ENCODE measurements around the gene SGTB.

The SGTB gene, protein sequence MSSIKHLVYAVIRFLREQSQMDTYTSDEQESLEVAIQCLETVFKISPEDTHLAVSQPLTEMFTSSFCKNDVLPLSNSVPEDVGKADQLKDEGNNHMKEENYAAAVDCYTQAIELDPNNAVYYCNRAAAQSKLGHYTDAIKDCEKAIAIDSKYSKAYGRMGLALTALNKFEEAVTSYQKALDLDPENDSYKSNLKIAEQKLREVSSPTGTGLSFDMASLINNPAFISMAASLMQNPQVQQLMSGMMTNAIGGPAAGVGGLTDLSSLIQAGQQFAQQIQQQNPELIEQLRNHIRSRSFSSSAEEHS

DNA sequence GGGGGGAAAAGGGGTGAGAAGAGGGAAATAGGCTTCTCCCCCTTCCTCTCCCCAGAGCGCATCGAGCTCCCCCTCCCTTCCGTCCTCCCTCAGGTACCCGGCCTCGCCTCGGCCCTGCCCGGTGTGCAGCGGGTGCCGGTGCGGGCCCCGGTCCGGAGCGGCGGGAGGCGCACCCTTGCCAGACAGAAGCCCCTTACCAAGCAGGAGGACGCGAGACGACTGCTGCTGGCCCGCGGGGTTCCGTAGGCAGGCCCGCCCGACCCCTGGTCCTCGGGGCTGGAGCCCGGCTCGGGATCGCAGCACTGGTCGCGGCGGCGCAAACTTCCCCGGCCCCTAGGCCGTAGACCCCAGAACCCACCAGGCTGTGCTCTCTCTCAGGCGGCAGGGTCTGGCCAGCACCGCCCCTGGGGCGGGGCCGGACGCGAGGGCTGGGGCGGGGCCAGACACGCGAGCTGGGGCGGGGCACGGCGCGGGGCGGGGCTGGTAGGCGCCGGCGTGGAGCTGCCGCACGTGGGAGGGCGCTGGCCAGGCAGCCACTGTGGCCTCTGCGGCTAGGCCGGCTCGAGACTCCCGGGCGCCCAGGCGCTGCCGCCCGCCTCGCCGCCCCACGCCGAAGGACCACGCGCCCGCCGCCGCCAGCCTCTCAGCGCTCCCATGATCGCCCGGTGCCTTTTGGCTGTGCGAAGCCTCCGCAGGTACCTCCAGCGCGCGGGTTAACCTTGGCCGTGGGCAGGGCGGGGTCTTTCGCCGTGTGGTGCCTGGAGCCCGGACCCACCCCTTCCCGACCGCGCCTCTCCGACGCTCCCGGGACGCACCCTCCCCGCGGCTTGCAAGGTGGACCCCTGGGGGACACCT is at the start of gene SGTB, which contains the start of gene NLN:
Gene SGTB, minus strand, starts transcription at position 390 of the 855 bp plus-strand sequence. CDS start 1,302 bp downstream, outside the sequence.
Gene NLN, plus strand, starts transcription at position 486 of the 855 bp plus-strand sequence. Its CDS starts 169 bp downstream, at position 655.
- peak; percentile 60 for DNase-seq

DNA sequence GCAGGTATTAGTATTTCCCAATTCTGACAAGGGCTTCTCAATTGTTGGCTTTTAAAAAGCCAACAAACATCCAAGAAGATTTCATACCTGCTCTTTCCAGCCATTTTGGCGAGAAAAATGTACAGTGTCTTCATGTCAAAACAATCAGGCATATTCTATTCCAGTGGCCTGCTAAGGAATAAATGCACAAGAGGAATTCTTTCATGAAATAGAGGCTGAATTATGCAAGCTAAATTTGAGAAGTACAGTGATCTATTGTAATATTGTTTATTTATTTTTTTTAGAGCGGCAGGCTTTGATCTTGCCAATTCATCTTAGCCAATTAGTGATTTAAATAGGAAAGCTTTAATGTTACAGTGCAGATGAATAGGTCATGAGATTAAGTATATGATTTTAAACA is 49.4 kb upstream of the SGTB start:
- no peak for DNase-seq

DNA sequence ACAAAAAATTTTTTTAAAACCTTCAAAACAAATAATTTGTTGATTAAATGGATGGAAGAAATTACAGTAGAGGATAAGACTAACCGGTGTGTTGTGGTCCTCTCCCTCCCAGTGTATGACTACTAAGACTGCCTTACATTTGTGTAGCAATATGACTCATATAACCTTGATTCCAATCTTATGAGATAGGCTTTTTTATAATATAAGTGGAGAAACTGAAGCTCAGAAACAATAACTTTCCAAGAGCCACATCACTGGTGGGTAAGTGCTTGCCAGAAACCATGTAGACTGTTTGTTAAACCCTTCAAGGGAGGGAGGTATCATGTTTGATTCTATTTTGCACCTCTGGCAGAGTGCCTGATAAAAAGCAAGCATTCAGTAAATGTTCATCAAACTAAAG is 47.6 kb upstream of the SGTB start:
- DNase-seq = no peak

DNA sequence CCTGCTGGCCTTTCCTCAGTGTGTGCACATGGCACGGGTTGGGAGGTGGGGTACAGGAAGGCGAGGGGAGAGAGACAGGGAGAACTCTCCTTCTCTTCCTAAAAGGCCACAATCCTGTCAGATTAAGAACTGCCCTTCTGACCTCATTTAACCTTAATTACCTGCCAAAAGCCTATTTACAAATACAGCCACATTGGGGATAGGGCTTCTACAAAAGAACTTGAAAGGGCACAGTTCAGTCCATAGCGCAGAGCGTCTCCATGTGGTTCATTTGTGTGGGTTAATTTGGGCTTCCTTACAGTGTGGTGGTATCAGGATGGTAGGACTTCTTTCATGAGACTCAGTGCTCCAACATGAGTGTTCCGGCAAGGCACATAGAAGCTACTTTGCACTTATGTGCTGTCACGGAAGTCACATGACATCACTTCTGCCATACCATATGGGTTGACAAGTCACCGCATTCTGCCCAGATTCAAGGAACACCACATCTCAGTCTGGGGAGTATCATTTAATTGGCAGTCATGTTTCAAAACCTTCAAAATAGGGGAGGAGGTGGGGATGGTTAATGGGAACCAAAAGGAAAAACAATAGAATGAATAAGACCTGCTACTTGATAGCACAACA is 46.9 kb upstream of the SGTB start:
- no peak for DNase-seq

DNA sequence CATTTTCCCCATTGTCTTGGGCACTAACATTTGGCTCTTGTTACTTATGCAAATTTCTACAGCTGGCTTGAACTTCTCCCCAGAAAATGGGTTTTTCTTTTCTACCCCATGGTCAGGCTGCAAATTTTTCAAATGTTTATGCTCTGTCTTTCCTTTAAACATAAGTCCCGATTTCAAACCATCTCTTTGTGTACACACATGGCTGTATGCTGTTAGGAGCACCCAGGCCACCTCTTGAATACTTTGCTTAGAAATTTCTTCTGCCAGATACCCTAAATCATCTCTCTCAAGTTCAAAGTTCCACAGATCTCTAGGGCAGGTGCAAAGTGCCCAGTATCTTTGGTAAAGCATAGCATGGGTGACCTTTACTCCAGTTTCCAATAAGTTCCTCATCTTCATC is 45.7 kb upstream of the SGTB start:
- DNase-seq = no peak

DNA sequence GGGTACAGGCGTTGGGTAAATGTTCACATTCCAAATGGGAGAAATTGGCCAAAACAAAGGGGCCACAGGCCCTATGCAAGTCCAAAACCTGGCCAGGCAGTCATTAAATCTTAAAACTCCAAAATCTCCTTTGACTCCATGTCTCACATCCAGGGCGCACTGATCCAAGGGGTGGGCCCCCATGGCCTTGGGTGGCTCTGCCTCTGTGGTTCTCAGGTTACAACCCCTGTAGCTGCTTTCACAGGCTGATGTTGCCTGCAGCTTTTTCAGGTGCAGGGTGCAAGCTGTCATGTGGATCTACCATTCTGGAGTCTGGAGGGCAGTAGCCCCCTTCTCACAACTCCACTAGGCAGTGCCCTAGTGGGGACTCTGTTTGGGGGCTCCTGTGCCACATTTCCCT is 44.9 kb upstream of the SGTB start:
- DNase-seq = no peak

DNA sequence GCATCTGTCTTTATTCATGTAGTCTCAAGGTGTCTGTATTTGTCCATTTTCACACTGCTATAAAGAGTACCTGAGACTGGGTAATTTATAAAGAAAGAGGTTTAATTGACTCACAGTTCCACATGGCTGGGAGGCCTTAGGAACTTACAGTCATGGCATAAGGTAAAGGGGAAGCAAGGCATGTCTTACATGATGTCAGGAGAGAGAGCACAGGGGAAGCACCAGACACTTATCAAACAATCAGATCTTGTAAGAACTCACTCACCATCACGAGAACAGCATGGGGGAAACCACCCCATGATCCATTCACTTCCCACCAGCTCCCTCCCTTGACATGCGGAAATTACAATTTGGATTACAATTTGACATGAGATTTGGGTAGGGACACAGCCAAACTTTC is 44.3 kb upstream of the SGTB start:
- no peak for DNase-seq

DNA sequence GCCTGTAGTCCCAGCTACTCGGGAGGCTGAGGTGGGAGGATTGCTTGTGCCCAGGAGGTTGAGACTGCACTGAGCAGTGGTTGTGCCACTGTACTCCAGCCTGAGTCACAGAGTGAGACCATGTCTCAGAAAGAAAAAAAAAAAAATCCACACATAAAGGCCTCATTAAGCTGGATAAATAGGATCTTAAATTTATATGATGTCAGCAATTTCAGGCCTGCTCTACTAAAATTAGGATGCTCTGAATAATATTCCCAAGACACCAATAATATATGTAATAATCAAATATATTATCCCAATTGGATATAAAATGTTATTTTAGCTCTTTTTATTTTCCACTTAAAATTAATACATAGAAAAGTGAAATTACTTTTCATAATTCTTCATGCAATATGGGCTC is 43.7 kb upstream of the SGTB start:
- DNase-seq = no peak

DNA sequence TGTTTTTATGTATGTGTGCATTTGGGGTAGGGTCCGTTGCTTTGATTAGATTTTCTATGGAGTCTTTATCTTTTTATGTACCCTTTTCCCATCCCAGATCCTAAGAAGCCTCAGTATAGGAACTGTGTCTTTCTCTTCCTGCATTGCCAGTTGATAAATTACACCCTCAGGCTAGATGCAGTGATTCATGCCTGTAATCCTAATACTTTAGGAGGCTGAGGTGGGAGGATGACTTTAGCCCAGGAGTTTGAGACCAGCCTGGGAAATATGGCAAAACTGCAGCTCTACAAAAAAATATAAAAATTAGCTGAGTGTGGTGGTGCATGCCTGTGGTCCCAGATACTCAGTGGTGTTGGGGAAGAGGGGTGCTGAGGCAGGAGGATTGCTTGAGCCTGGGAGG is 40.3 kb upstream of the SGTB start:
- no peak for DNase-seq

DNA sequence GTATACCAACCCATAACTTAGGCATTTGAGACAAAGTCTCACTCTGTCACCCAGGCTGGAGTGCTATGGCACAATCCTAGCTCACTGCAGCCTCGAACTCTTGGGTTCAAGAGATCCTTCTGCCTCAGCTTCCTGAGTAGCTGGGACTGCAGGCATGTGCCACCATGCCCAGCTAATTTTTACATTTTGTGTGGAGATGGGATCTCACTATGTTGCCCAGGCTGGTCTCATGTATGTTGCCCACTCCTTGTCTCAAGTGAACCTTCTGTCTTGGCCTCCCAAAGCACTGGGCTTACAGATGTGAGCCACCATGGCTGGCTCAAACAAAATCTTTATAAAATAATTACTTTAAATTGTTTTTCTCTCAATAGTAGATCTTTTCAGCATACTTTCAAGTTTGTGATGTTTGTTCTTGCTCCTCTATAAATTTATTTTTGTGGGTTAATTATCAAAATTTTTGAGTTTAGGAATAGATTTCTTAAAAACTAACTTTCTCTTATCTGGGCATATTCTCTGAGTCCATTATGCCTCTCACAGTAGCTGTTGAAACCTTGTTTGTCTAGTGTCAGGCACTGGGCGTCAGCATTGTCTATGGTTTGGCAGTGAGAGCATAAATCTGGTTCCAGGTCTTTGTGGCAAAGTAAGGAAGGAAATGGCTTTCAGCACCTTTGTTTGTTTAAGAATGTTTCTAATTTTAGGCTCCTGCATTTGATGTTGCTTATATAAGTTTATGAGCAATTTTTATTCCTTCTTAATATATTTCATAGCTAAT is 38.8 kb upstream of the SGTB start:
- no peak for DNase-seq

DNA sequence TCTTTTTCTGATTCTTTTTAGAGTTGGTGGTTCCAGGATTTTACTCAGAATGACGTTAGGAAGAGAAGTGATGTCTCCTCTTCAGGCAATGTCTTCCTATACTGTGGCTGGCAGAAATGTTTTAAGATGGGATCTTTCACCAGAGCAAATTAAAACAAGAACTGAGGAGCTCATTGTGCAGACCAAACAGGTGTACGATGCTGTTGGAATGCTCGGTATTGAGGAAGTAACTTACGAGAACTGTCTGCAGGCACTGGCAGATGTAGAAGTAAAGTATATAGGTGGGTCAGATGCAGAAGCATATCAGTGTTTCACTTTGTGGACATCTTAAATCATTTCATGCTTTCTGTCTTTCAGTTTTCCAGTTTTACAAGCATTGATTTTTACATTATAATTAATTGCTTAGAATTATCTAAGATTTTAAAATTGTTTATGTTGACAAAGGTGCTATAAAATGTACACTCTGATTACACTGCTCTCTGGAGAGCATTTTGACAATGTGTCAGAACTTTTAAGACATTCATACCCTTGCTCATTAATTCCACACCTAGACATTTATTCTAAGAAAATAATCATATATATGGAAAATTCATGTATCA is 36.7 kb upstream of the SGTB start:
- DNase-seq = no peak

DNA sequence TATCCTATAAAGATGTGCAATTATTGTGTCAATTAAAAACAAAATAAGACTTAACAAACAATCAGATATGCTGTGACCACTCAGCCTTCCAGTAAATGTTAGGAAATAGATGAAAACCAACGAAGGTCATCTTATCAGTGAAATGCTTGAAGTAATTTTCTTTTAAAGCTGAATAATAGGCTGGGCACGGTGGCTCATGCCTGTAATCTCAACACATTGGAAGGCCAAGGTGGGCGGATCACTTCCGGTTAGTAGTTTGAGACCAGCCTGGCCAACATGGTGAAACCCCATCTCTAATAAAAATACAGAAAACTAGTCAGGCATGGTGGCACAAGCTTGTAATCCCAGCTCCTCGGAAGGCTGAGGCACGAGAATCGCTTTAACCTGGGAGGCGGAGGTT is 31.3 kb upstream of the SGTB start:
- no peak for DNase-seq

DNA sequence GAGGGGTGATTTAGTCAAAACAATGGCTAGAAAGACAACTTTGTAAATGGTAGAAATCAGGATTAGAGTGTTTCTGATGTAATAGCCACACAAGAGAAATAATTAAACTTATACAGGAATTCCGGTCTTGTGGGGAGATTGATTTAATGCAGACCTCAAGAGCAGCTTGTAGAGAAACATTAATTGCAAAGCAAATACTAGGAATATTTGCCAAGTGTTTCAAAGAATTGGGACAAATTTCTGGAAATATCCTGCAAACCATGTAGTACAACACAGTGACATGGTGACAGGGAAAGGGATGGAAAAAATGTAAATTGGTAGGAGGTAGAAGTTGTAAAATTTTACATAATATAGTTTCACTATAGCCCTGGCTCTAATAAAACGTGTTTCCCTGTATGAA is 29.0 kb upstream of the SGTB start:
- no peak for DNase-seq

DNA sequence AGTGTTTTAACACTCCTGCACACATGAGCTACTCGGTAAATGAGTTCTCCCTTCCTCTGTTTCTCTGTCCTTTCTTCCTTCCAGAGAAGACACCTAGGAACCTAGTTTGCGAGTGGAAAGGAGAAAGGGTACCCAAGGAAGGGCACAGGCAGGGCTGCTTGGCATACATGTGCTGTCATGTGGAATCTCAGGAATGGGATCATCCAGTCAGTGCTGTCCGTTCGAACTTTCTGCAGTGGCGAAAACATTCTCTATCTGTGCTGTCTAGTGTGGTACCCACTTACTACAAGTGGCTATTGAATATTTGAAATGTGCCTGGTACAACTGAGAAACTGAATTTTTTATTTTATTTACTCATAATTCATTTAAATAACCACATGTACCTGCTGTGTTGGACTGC is 28.0 kb upstream of the SGTB start:
- DNase-seq = no peak

DNA sequence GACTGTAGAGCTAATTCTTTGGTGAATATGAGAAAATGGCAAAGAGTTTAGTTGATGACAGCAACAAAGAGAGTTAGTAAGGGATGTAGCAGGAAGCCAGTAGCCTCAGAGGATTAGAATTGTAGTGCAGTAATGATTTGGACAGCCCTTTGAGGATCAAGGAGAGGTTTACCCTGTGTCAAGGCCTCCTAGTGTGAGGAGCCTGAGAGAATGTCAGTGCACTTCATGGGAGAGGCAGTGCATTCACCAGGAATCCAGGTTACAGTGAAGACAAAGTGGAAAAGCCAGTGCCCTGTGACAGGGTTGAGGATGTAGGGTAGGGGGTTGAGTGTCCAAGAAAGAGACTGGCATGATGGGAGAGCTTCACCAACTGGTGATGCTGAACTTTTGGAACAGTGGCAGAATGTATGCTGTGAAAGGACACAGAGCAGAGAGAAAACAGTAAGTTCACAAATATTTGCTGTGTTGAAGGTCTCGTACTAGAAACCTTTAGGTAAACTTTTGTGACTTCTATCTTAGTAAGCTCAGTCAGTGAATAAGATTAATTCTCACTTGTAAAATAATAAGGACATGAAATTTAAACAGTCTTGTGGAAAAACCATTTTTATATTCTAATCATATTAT is 27.4 kb upstream of the SGTB start:
- DNase-seq = no peak

DNA sequence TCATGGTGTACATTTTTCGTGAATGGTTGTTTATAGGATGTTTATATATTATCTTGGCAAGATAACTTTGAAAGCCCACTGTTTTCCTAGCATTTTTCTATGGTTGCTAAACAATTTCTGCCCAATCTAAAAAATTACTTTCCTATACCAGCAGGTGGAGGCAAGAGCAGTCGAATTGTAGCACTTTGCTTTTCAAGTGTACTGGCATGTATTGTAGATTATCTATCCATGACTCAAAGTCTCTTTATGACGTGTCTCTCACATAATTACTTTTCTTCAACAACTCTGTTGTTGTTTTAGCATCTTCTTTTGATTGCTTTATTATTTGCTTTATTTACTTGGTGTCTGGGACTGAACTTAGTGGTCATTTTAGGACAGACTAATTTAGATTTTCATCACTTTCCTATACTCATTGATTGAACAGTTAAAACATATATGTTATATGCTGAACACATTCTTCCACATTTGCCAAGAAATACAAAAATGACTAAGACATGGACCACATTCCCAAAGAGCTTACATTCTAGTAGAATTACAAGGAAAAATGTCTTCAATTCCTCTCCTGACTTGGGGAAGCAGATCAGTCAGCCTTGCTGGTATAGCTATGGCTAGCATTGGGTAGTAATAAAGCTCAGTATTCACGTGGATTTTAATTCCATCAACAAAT is 20.8 kb upstream of the SGTB start:
- peak; percentile 11 for DNase-seq

DNA sequence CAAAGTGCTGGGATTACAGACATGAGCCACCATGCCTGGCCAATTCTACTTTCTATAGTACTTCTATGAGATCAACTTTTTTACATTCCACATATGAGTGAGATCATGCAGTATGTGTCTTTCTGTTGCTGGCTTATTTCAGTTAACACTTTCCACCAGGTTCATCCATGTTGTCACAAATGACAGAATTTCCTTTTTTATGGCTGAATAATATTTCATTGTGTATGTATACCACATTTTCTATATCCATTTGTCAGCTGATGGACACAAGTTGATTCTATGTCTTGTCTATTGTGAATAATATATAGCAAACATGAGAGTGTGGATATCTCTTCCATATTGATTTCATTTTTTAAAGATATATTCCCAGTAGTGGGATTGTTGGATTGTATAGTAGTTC is 17.3 kb upstream of the SGTB start:
- DNase-seq = no peak

DNA sequence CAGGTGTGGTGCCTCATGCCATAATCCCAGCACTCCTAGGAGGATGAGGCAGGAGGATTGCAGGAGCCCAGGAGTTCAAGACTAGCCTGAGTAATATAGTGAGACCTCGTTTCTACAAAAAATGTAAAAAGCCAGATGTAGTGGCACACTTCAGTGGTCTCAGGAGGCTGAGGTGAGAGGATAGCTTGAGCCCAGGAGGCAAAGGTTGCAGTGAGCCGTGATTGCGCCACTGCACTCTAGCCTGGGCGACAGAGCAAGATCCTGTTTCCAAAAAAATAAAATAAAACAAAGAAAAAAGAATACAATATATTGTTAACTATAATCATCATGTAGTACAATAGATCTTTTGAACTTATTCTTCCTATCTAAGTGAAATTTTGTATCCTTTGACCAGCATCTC is 16.4 kb upstream of the SGTB start:
- DNase-seq = no peak

DNA sequence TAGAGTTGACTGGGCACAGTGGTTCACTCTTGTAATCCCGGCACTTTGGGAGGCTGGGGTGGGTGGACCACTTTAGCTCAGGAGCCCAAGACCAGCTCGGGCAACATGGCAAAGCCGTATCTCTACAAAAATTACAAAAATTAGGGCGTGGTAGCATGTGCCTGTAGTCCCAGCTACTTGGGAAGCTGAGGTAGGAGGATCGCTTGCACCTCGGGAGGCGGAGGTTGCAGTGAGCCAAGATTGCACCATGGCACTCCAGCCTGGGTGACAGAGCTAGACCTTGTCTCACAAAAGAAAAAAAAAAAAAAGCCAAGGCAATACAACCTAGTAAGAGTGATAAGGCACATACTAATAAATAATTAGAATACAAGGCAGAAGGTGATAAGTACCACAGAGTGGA is 15.9 kb upstream of the SGTB start:
- DNase-seq = no peak

DNA sequence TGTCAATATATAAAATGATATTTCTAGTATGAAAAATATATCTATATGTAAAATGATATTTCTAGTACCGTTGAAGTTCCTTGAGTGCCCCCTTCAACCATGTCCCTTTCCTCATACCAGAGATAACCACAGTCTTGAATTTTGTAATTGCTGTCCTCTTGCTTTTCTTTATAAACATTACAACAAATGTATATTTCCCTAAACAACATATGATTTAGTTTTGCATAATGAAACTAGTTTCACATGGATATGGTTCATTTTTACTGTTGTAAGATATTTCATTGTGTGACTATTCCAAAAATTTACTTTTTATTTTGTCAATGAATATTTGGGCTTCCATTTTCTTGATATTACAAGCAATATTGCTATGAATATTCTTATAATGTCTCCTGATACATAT is 14.1 kb upstream of the SGTB start:
- DNase-seq = no peak

DNA sequence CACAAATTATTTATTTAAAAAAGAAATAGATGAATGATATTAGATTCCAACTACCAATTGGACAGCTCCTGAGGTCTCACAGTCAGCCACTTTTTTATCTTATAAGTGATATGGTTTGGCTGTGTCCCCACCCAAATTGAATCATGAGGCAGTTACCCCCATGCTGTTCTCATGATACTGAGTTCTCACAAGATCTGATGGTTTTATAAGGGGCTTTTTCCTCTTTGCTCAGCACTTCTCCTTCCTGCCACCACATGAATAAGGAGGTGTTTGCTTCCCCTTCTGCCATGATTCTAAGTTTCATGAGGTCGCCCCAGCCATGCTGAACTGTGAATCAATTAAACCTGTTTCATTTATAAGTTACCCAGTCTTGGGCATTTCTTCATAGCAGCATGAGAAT is 13.0 kb upstream of the SGTB start:
- DNase-seq = no peak
